Aorta (tissue), 5 donors: ENCODE results near the gene EMX1. TPM values are rescaled to one million over a fixed set of nuclear protein-coding genes. Genes with fewer than 3 reads are reported as not detected.

ENCODE experiments used
- ATAC-seq: fragments of 200-7000 bp; cut with Tn5 transposase; one replicate; pipeline ENCODE4 v1.9.1; 2022; ENCODE audit warnings: moderate library complexity; ENCODE audit not compliant: low FRiP score
- DNase-seq, 2 donors: peaks; one replicate each; pipeline ENCODE4 v3.0.0-alpha.2; 2020
- H3K27ac ChIP-seq, 2 donors: one replicate each; pipeline ENCODE4 v1.5.1; 2013; ENCODE audit warnings: low read length in 2 of 2, mild to moderate bottlenecking in 2 of 2, moderate library complexity in 2 of 2, control low read depth in 1 of 2, inconsistent platforms in 1 of 2, low read depth in 1 of 2
- H3K27me3 ChIP-seq, 2 donors: one replicate each; pipeline ENCODE4 v1.6.1; 2013; ENCODE audit warnings: control low read depth in 1 of 2, low read length in 1 of 2, mild to moderate bottlenecking in 1 of 2, moderate library complexity in 1 of 2; ENCODE audit not compliant: insufficient read depth in 2 of 2, control insufficient read depth in 1 of 2
- H3K36me3 ChIP-seq, 2 donors: one replicate each; pipeline ENCODE4 v1.6.1; 2013; ENCODE audit warnings: control low read depth in 1 of 2, low read length in 1 of 2, mild to moderate bottlenecking in 1 of 2; ENCODE audit not compliant: insufficient read depth in 2 of 2, control insufficient read depth in 1 of 2
- H3K4me1 ChIP-seq, 2 donors: one replicate each; pipeline ENCODE4 v1.6.1; 2013; ENCODE audit warnings: low read length in 2 of 2, control low read depth in 1 of 2, mild to moderate bottlenecking in 1 of 2, moderate library complexity in 1 of 2; ENCODE audit not compliant: insufficient read depth in 2 of 2, control insufficient read depth in 1 of 2
- H3K4me3 ChIP-seq, 2 donors: one replicate each; pipeline ENCODE4 v1.5.1; 2013; ENCODE audit warnings: low read length in 2 of 2, control low read depth in 1 of 2, mild to moderate bottlenecking in 1 of 2
- H3K9me3 ChIP-seq: one replicate; pipeline ENCODE4 v1.6.1; 2013; ENCODE audit warnings: mild to moderate bottlenecking, low read length; ENCODE audit not compliant: control insufficient read depth
- WGBS, 2 donors: extraction: QIAGEN DNeasy Blood & Tissue Kit; methylation state at CpG; one replicate each; pipeline ENCODE4 v1.1.7; 2013; 5-methylcytosine and 5-hydroxymethylcytosine counted together
- intact Hi-C, 2 donors: fragments of 100-400 bp; cut with DNase I; formaldehyde crosslinking; loops; one replicate each; pipeline versions ENCODE4 v1.14.2 to v1.15.0; 2022
- polyA plus RNA-seq, 2 donors: library from polyadenylated mRNA; stranded (reverse); fragments of 200-250 nt; gene quantifications; one replicate each; pipeline ENCODE4 v1.2.3, GENCODE V29; 2013
- total RNA-seq, 2 donors: library from RNA; stranded (reverse); fragmentation: NEBNext Ultra II Directional; extraction: Animal tissue kit (Norgen Biotek cat#: 25700); gene quantifications; one replicate each; pipeline ENCODE4 v1.2.1, GENCODE V29; 2021
- donor health status: healthy with polysubstance abuse.
- donor health status: Bipolar disorder and iron deficiency.
- donor health status: DM: no; HTN: no; CAD: no.
- donor health status: DM: no; HTN: no; CAD: no.
- donor health status: DM: yes; HTN: yes; CAD: no.

EMX1 gene
- total and polyA plus RNA-seq, 4 donors = not detected

GRCh38 chr2:72913486-72914205 lies 3.7 kb upstream of the EMX1 start:
- Histone ChIP-seq H3K27me3 (peaks cover 0 to 3% of the 10 kb centered on the region in 2 donors), H3K9me3 (no peaks in the 10 kb centered on the region), H3K4me3 (no peak overlapping the region), H3K36me3 (no peaks in the 10 kb centered on the region), H3K27ac (no peak overlapping the region), H3K4me1 (no peaks in the 10 kb centered on the region)
- DNase-seq (no peak), ATAC-seq (no peak)
- intact Hi-C loops = no loop called here
- 24 to 28% methylated on average over 7 of the region's 7 CpGs for WGBS, 2 donors

- Histone ChIP-seq H3K27me3 (peaks cover 0 to 3% of the 10 kb centered on the region in 2 donors), H3K27ac (no peak overlapping the region), H3K9me3 (no peaks in the 10 kb centered on the region), H3K4me3 (no peak overlapping the region), H3K36me3 (no peaks in the 10 kb centered on the region), H3K4me1 (no peaks in the 10 kb centered on the region)
- ATAC-seq = no peak
- WGBS, 2 donors = 12 to 13% methylated on average over 7 of the region's 7 CpGs
- intact Hi-C loops = no loop called here
- no peak for DNase-seq
Observed at GRCh38 chr2:72914206-72914559, 3.1 kb upstream of the EMX1 start.

GRCh38 chr2:72914589-72915319 lies 2.6 kb upstream of the EMX1 start:
- H3K27me3 ChIP-seq = no peaks in the 10 kb centered on the region
- H3K4me3 ChIP-seq = no peak overlapping the region
- WGBS, 2 donors = 11 to 15% methylated on average over 16 to 17 of the region's 17 CpGs
- no peak overlapping the region for H3K27ac ChIP-seq
- intact Hi-C loops = no loop called here
- H3K9me3 ChIP-seq = no peaks in the 10 kb centered on the region
- ATAC-seq (no peak), DNase-seq (peak; percentile 23 to 45)
- H3K4me1 ChIP-seq = no peaks in the 10 kb centered on the region
- H3K36me3 ChIP-seq = no peaks in the 10 kb centered on the region

- ATAC-seq (no peak), DNase-seq (peak; percentile 19 to 60)
- Histone ChIP-seq H3K9me3 (no peaks in the 10 kb centered on the region), H3K27me3 (no peaks in the 10 kb centered on the region), H3K4me1 (no peaks in the 10 kb centered on the region), H3K36me3 (no peaks in the 10 kb centered on the region), H3K27ac (no peak overlapping the region), H3K4me3 (peak overlapping the region in 1 of 2 donors; percentile 23)
- 7% methylated on average over 26 of the region's 26 CpGs for WGBS, 2 donors
- intact Hi-C loops = no loop called here
Observed at GRCh38 chr2:72915320-72915906, 1.9 kb upstream of the EMX1 start.

- intact Hi-C loops = no loop called here
- WGBS, 2 donors = 1 to 2% methylated on average over 86 of the region's 86 CpGs
- Histone ChIP-seq H3K4me1 (no peaks in the 10 kb centered on the region), H3K36me3 (no peaks in the 10 kb centered on the region), H3K4me3 (peak overlapping the region in 1 of 2 donors; percentile 23), H3K27me3 (no peaks in the 10 kb centered on the region), H3K27ac (no peak overlapping the region), H3K9me3 (no peaks in the 10 kb centered on the region)
- peak; percentile 45 to 77 for DNase-seq
- peak; percentile 33 for ATAC-seq
Observed at GRCh38 chr2:72915907-72916742, 1.2 kb upstream of the EMX1 start.

GRCh38 chr2:72916743-72917137 lies 579 bp upstream of the EMX1 start:
- peak in 1 of 2 donors; percentile 63 for DNase-seq
- ATAC-seq = peak; percentile 3
- no peaks in the 10 kb centered on the region for H3K9me3 ChIP-seq
- H3K36me3 ChIP-seq = no peaks in the 10 kb centered on the region
- H3K27me3 ChIP-seq = no peaks in the 10 kb centered on the region
- intact Hi-C loops = no loop called here
- H3K4me3 ChIP-seq = no peak overlapping the region
- H3K27ac ChIP-seq = no peak overlapping the region
- no peaks in the 10 kb centered on the region for H3K4me1 ChIP-seq
- WGBS, 2 donors = 2 to 4% methylated on average over 29 of the region's 29 CpGs

- no peaks in the 10 kb centered on the region for H3K27me3 ChIP-seq
- H3K4me3 ChIP-seq = peak overlapping the region; percentile 11 to 43
- no peaks in the 10 kb centered on the region for H3K36me3 ChIP-seq
- DNase-seq = peak in 1 of 2 donors; percentile 77
- ATAC-seq = no peak
- 2% methylated on average over 83 to 89 of the region's 89 CpGs for WGBS, 2 donors
- H3K4me1 ChIP-seq = no peaks in the 10 kb centered on the region
- no peaks in the 10 kb centered on the region for H3K9me3 ChIP-seq
- intact Hi-C loops = no loop called here
- no peak overlapping the region for H3K27ac ChIP-seq
Observed at GRCh38 chr2:72917877-72918553, 696 bp downstream of the EMX1 start.
